GM18507 (cell line): ENCODE measurements around the gene ZNF581.

Experiments
- DNase-seq: peaks from one replicate; pipeline ENCODE4 v3.0.0; 2011; ENCODE audit warnings: low read depth; ENCODE audit not compliant: insufficient read length; ENCODE audit errors: extremely low spot score
- FAIRE-seq: peaks from 2 replicates; lab custom pipeline; 2011; peaks lifted over from hg19 to GRCh38; lab: Jason Lieb, UNC

The ZNF581 gene, protein sequence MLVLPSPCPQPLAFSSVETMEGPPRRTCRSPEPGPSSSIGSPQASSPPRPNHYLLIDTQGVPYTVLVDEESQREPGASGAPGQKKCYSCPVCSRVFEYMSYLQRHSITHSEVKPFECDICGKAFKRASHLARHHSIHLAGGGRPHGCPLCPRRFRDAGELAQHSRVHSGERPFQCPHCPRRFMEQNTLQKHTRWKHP

DNA sequence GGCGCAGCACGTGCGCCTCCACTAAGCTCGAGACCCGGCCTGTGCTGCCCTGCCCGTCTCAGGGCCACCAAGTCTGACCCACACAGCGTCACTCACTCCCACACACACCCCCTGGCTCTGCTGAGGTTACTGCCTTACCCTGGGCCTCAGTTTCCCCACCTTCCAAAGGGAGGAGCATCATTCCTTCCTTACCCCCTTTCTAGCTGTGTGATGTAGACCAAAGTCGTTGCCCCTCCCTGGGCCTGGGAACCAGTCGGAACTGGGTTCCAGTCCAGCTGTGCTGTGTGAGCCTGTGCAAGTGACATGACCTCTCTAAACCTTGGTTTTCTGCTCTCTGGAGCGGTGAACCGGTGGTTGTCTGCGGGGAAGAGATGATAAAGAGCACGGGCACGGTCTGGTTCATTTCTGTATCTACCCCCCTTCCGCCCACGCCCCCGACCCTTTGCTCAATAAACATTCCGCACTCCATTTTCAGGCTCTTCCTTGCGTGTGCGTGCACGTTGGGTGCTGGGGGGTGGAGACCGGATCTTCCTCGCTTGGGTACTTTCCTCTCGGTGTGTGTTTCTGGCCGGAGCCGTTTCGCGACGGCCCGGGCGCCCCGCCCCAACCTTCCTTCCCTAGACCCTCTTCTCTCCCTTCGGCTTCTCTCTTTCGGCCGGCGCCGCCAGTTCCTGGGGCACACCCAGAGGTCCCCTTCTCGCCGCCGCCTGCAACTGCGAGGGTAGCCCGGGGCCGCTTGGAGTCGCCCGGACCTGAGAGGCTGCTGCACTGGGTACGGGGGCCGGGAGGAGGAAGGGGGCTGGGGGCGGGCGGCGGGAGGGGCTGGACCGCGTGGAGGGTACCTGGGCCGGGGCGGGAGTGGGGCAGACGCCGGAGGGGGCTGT is at the start of gene ZNF581:
Gene ZNF581 (plus strand): TSS at position 647 of the 884 bp plus-strand sequence. CDS start 923 bp downstream, outside the sequence.
- no peak for DNase-seq
- FAIRE-seq, result peak; percentile 86

DNA sequence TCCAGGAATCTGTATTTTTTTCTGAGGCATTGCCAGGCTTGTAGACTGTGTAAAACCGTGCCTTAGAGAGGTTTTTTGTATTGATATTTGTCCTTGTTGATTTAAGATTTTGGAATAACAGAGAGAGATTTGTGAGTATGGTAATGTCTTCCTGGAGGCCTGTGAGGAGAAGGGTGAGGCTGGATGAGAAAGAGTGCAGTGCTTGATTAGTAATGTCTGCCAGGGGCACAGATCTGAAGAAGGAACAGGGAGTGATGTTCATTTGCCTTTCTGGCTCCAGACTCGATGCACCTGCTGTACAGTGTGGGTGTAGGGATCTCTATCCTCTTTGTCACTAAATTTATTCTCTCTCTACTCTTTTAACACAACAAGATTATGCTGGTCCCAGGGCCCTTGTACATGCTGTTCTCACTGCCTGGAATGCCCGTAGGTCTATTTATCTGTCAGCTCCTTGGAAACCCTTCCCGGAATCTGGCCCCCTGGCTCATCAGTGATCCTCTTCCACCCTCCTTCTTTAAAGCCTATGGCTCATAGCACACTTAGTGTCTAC is 48.4 kb upstream of the ZNF581 start:
- DNase-seq, result no peak
- no peak for FAIRE-seq

- DNase-seq (no peak), FAIRE-seq (no peak)
Measured at GRCh38 chr19:55596304-55596703, 47.1 kb upstream of the ZNF581 start.

GRCh38 chr19:55597501-55597921 is 45.9 kb upstream of the ZNF581 start:
- FAIRE-seq (no peak), DNase-seq (no peak)

- no peak for DNase-seq
- no peak for FAIRE-seq
Measured at GRCh38 chr19:55598034-55598433, 45.4 kb upstream of the ZNF581 start.

DNA sequence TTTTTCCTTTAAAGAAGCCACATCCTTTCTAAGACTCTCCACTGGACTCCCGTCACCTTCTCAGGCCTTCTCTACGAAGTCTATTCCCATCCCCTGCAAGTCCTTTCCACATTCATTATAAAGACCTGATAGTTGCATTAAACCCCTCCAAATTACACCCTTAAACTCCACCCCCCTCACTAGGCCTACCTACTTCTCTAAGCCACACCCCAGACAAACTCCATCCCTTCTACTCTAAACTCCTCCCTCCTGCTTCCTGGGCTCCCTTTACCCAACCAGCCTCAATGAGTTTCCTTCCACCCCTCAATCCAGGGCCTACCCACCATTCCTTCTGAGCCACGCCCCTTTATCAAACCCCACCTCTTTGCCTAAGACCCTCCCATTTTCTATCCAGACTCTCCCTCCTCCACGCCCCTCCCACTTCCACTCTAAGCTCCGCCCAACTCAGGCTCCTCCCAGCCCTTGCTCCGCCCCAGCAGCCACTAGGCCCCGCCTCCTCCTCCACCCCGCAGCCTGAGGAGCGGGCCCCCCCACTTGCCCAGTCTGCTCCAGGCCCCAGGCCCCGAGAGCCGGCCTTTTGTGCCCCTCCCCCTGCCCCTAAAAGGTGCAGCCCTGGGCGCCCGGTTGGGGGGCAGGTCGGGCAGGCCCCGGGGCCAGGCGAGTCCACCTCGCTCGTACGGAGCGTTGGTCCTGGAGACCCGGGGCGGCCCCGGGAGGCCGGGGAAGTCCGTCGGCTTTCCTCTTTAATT is 44.6 kb upstream of the ZNF581 start:
- DNase-seq (peak; percentile 65), FAIRE-seq (peak; percentile 96)

- FAIRE-seq, result no peak
Measured at GRCh38 chr19:55599468-55599841, 44.0 kb upstream of the ZNF581 start, which contains the start of gene FIZ1. TSS of gene FIZ1 (minus strand) at chr19:55599517. CDS start at chr19:55597865, 1,652 bp downstream.

GRCh38 chr19:55599842-55600661 is 43.4 kb upstream of the ZNF581 start, which contains the start of gene ZNF524:
TSS of gene ZNF524 (plus strand) at chr19:55600288. CDS start at chr19:55602113, 1,825 bp downstream.
- DNase-seq, result peak; percentile 64
- peak; percentile 21 for FAIRE-seq

More at GRCh38 chr19:55599468-55599841, 44.0 kb upstream of the ZNF581 start, which contains the start of gene FIZ1:
- DNase-seq, result peak; percentile 55

- FAIRE-seq, result no peak
Measured at GRCh38 chr19:55600662-55601028, 42.8 kb upstream of the ZNF581 start.

GRCh38 chr19:55601084-55601483 is 42.4 kb upstream of the ZNF581 start:
- FAIRE-seq (no peak), DNase-seq (no peak)

More at GRCh38 chr19:55600662-55601028, 42.8 kb upstream of the ZNF581 start:
- no peak for DNase-seq

GRCh38 chr19:55602104-55603001 is 41.1 kb upstream of the ZNF581 start:
- DNase-seq, result no peak
- no peak for FAIRE-seq

- FAIRE-seq (no peak), DNase-seq (no peak)
Measured at GRCh38 chr19:55603115-55603514, 40.3 kb upstream of the ZNF581 start.

GRCh38 chr19:55603581-55604292 is 39.7 kb upstream of the ZNF581 start:
- FAIRE-seq, result no peak
- DNase-seq, result no peak

- FAIRE-seq (peak; percentile 97), DNase-seq (peak; percentile 80)
Measured at GRCh38 chr19:55605207-55605636, 38.2 kb upstream of the ZNF581 start.

DNA sequence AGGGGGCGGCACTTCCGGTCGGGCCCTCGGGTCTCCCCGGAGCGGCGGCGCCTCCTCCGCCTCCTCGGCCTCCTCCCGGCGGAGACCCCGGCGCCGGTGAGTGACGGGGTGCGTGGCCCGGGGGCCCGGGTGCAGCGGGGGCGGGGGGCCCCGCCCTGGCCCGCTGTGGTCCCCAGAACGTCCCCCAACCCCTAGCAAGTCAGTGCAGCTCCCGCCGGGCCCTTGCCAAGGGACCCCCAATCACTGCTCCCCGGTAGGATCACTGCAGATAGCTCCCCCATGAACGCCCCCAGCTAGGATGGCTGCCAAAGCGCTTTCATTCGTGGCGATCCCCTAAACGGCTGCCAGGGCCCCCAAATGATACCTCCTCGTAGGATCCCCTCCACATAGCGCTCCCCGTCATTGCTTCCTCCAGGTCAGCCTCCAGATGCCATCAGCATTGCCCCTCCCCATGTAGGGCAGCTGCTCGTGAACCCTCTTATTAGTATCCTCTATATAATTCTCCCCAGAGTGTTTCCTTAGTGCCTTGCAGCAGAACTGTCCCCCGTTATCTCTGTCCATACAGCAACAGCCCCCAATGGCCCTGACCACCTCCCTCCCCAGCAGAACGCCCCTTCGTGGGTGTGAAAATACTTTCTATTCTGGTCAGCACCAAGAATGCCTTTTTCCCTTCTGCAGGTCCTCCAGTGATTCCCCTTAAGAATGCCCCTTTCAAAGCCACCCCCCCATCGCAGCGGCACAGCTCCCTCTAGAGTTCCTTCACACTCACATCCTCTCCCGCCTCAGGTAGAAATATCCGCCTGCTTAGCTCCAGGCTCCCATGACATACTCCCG is 37.6 kb upstream of the ZNF581 start, which contains the start of gene ZNF865:
Gene ZNF865 (plus strand): TSS at position 11 of the 834 bp plus-strand sequence. CDS start 7,972 bp downstream, outside the sequence.
- DNase-seq, result peak; percentile 50
- peak; percentile 87 for FAIRE-seq

DNA sequence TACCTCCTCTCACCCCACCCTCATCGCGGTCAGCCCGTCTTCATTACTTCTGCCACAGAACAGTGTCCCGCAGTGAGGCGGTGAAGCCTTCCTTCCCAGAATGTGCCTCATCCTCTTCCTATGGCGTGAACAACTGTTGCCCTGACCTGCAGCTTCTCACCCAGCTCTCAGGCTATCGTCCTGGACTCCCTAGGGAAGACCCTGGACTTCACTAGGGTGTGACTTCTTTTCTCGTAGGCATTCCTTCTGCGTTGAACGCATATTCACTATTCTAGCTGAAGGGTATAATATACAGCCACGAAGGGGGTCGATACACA is 37.0 kb upstream of the ZNF581 start:
- no peak for FAIRE-seq
- no peak for DNase-seq
